Cardiac muscle cell (in vitro differentiated cells and primary cell): Measurements from ENCODE around the gene LPIN3. TPM values are rescaled to one million over a fixed set of nuclear protein-coding genes. Genes with fewer than 3 reads are reported as not detected.

Experiments used
- DNase-seq, 2 donors: peaks; one replicate each; pipeline versions ENCODE4 v3.0.0 to v3.0.0-alpha.2; 2010 to 2017; ENCODE audit warnings: low read depth in 1 of 2, low spot score in 1 of 2
- H3K27ac ChIP-seq: fragments of 200-600 bp; sonication (generic); 2 replicates; pipeline ENCODE4 v1.5.1; 2016
- H3K27me3 ChIP-seq: fragments of 200-600 bp; sonication (generic); 2 replicates; pipeline ENCODE4 v1.6.0; 2016; ENCODE audit warnings: control low read depth
- H3K36me3 ChIP-seq: fragments of 200-600 bp; sonication (generic); 2 replicates; pipeline ENCODE4 v1.5.1; 2016; ENCODE audit warnings: control low read depth
- H3K4me1 ChIP-seq: fragments of 200-600 bp; sonication (generic); 2 replicates; pipeline ENCODE4 v1.8.1; 2017; ENCODE audit warnings: low read depth, mild to moderate bottlenecking, mixed run types
- H3K4me3 ChIP-seq: fragments of 200-600 bp; sonication (generic); 2 replicates; pipeline ENCODE4 v1.5.1; 2016; ENCODE audit warnings: mild to moderate bottlenecking
- H3K9me3 ChIP-seq: fragments of 200-600 bp; sonication (generic); 2 replicates; pipeline ENCODE4 v1.5.1; 2017; ENCODE audit warnings: low read depth, mild to moderate bottlenecking, control low read depth
- CTCF ChIP-seq: IDR thresholded peaks from 2 replicates; pipeline ENCODE4 v1.5.1; 2012; ENCODE audit warnings: low read depth, mild to moderate bottlenecking, low read length
- polyA plus RNA-seq: library from polyadenylated mRNA; unstranded; fragments of >200 nt; fragmentation: Nextera tagmentation; extraction: Ambion mirVana; gene quantifications from 2 replicates; pipeline ENCODE4 v1.2.1, GENCODE V29; 2016
- total RNA-seq: library from RNA; depleted of rRNA; stranded (reverse); fragments of >200 nt; gene quantifications from 2 replicates; pipeline ENCODE4 v1.2.3, GENCODE V29; 2016

Gene LPIN3
- total and polyA plus RNA-seq, 2 experiments from 2014 or later, result 11.2 to 17.0 TPM

- no peak for TF ChIP-seq CTCF
- Histone ChIP-seq H3K4me3 (no peak overlapping the region), H3K4me1 (no peaks in the 10 kb centered on the region), H3K27me3 (no peaks in the 10 kb centered on the region), H3K36me3 (no peaks in the 10 kb centered on the region), H3K9me3 (no peaks in the 10 kb centered on the region), H3K27ac (no peak overlapping the region)
- no peak for DNase-seq
Measured at GRCh38 chr20:41386502-41387427, 46.1 kb downstream of the LPIN3 start.

GRCh38 chr20:41387444-41387851 is 46.8 kb downstream of the LPIN3 start:
- peak; percentile 12 for TF ChIP-seq CTCF
- peak in 1 of 2 donors; percentile 59 for DNase-seq
- Histone ChIP-seq H3K27me3 (no peaks in the 10 kb centered on the region), H3K27ac (no peak overlapping the region), H3K4me1 (no peaks in the 10 kb centered on the region), H3K9me3 (no peaks in the 10 kb centered on the region), H3K4me3 (no peak overlapping the region), H3K36me3 (no peaks in the 10 kb centered on the region)

- no peak for TF ChIP-seq CTCF
Measured at GRCh38 chr20:41390889-41391288, 50.3 kb downstream of the LPIN3 start.

GRCh38 chr20:41391587-41392001 is 51.0 kb downstream of the LPIN3 start:
- no peaks in the 10 kb centered on the region for H3K4me1 ChIP-seq
- H3K9me3 ChIP-seq, result no peaks in the 10 kb centered on the region
- peak in 1 of 2 donors; percentile 40 for DNase-seq
- no peak for TF ChIP-seq CTCF
- H3K27me3 ChIP-seq, result no peaks in the 10 kb centered on the region
- H3K27ac ChIP-seq, result no peak overlapping the region
- no peaks in the 10 kb centered on the region for H3K36me3 ChIP-seq
- H3K4me3 ChIP-seq, result no peak overlapping the region

More at GRCh38 chr20:41390889-41391288, 50.3 kb downstream of the LPIN3 start:
- Histone ChIP-seq H3K27ac (no peak overlapping the region), H3K4me1 (no peaks in the 10 kb centered on the region), H3K4me3 (no peak overlapping the region), H3K27me3 (no peaks in the 10 kb centered on the region), H3K9me3 (no peaks in the 10 kb centered on the region), H3K36me3 (no peaks in the 10 kb centered on the region)
- no peak for DNase-seq

- H3K4me3 ChIP-seq, result no peak overlapping the region
- no peak for DNase-seq
- no peaks in the 10 kb centered on the region for H3K27me3 ChIP-seq
- no peaks in the 10 kb centered on the region for H3K9me3 ChIP-seq
- H3K27ac ChIP-seq, result no peak overlapping the region
- no peaks in the 10 kb centered on the region for H3K36me3 ChIP-seq
- H3K4me1 ChIP-seq, result no peaks in the 10 kb centered on the region
- no peak for TF ChIP-seq CTCF
Measured at GRCh38 chr20:41392295-41392694, 51.7 kb downstream of the LPIN3 start.
